A673 (cell line): Measurements from ENCODE around the gene FILIP1. TPM values are rescaled to one million over a fixed set of nuclear protein-coding genes. Genes with fewer than 3 reads are reported as not detected.

ENCODE experiments used
- BruUV-seq: library from RNA; stranded (reverse); fragments of 400-500 nt; replicated peaks from 2 replicates; lab custom pipeline; 2021; lab: Mats Ljungman, UMichigan
- CTCF ChIA-PET: fragments of 300-600 bp; sonication (Branson Sonifier 250); formaldehyde crosslinking; loops from one replicate; lab custom pipeline; 2022; ENCODE audit warnings: antibody characterized with exemption; lab: Charles Lee
- POLR2A ChIA-PET: fragments of 300-600 bp; sonication (Branson Sonifier 250); formaldehyde crosslinking; loops from one replicate; lab custom pipeline; 2022; ENCODE audit warnings: antibody characterized with exemption; ENCODE audit not compliant: low non-redundant PET; lab: Charles Lee
- DNase-seq: peaks from one replicate; pipeline ENCODE4 v3.0.0-alpha.2; 2015; ENCODE audit warnings: low spot score
- H3K27ac ChIP-seq: fragments of 200-600 bp; sonication (generic); 2 replicates; pipeline ENCODE4 v1.5.1; 2016; ENCODE audit warnings: mixed run types, low read depth, mild to moderate bottlenecking, mixed read lengths, antibody characterized with exemption, low read length; ENCODE audit not compliant: poor library complexity, severe bottlenecking
- H3K27me3 ChIP-seq: fragments of 200-600 bp; sonication (generic); replicated peaks from 2 replicates; pipeline ENCODE4 v1.6.1; 2017; ENCODE audit warnings: mixed run types, low read depth, mild to moderate bottlenecking, mixed read lengths, antibody characterized with exemption, low read length; ENCODE audit not compliant: insufficient read depth, poor library complexity
- H3K36me3 ChIP-seq: fragments of 200-600 bp; sonication (generic); 2 replicates; pipeline ENCODE4 v1.6.1; 2016; ENCODE audit warnings: mixed run types, mild to moderate bottlenecking, mixed read lengths, antibody characterized with exemption, low read length; ENCODE audit not compliant: insufficient read depth, poor library complexity, severe bottlenecking
- H3K4me1 ChIP-seq: fragments of 200-600 bp; sonication (generic); 2 replicates; pipeline ENCODE4 v1.6.1; 2017; ENCODE audit warnings: mixed run types, mild to moderate bottlenecking, mixed read lengths, antibody characterized with exemption, low read length; ENCODE audit not compliant: insufficient read depth, poor library complexity, severe bottlenecking
- H3K4me3 ChIP-seq: fragments of 200-600 bp; sonication (generic); 2 replicates; pipeline ENCODE4 v1.5.1; 2016; ENCODE audit warnings: low read depth, mixed run types, mild to moderate bottlenecking, mixed read lengths, low read length; ENCODE audit not compliant: poor library complexity, severe bottlenecking
- H3K9me3 ChIP-seq: fragments of 200-600 bp; sonication (generic); 2 replicates; pipeline ENCODE4 v1.6.1; 2016; ENCODE audit warnings: mixed run types, low read depth, mild to moderate bottlenecking, mixed read lengths, antibody characterized with exemption, low read length; ENCODE audit not compliant: poor library complexity, severe bottlenecking
- EZH2 ChIP-seq: fragments of 200-600 bp; sonication (generic); IDR thresholded peaks from 2 replicates; pipeline ENCODE4 v1.6.1; 2017; ENCODE audit warnings: borderline replicate concordance, low read depth, mild to moderate bottlenecking, mixed read lengths, antibody characterized with exemption, low read length; ENCODE audit not compliant: poor library complexity, severe bottlenecking
- intact Hi-C: fragments of 100-400 bp; cut with micrococcal nuclease; formaldehyde crosslinking; loops from one replicate; pipeline ENCODE4 v1.10.0; 2022; ENCODE audit not compliant: unreplicated experiment
- total RNA-seq: library from RNA; stranded (reverse); gene quantifications from 2 replicates; pipeline ENCODE4 v1.2.3, GENCODE V29; 2021
- TF ChIP-seq, protein P1 (sequence below): fragments of 300-800, 200-600 bp; sonication (generic); conservative IDR thresholded peaks from 2 replicates; pipeline ENCODE4 v1.5.1; 2017; ENCODE audit warnings: low read depth, mild to moderate bottlenecking, antibody characterized with exemption, low read length, moderate library complexity, mixed read lengths

FILIP1 gene
- total RNA-seq, 1 experiment from 2014 or later: 0.32 TPM

DNA sequence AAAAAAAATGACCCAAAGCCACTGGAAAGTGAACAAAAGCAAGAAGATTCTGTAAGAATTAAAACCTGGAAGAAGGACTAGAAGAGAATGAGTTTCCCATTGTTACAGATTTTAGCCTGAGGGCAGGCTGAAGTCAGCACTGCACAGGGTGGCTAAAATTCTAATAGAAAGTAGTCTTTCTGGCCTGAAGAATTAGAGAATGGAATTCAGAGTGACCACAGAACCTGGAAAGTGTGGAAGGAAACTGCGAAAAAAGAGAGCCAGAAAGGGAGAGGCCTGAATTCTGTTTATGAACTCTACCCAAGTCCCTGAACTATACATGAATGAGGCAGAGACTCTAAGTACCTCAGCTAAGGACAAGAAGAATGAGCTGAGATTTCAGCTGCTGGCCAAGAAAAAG, 38.9 kb upstream of the FILIP1 start:
- Histone ChIP-seq H3K27ac (no peak overlapping the region), H3K36me3 (no peaks in the 10 kb centered on the region), H3K4me3 (no peak overlapping the region), H3K27me3 (no peaks in the 10 kb centered on the region), H3K4me1 (no peaks in the 10 kb centered on the region), H3K9me3 (no peaks in the 10 kb centered on the region)
- POLR2A ChIA-PET: no interaction called here
- no peak for TF ChIP-seq EZH2
- TF ChIP-seq, protein P1, sequence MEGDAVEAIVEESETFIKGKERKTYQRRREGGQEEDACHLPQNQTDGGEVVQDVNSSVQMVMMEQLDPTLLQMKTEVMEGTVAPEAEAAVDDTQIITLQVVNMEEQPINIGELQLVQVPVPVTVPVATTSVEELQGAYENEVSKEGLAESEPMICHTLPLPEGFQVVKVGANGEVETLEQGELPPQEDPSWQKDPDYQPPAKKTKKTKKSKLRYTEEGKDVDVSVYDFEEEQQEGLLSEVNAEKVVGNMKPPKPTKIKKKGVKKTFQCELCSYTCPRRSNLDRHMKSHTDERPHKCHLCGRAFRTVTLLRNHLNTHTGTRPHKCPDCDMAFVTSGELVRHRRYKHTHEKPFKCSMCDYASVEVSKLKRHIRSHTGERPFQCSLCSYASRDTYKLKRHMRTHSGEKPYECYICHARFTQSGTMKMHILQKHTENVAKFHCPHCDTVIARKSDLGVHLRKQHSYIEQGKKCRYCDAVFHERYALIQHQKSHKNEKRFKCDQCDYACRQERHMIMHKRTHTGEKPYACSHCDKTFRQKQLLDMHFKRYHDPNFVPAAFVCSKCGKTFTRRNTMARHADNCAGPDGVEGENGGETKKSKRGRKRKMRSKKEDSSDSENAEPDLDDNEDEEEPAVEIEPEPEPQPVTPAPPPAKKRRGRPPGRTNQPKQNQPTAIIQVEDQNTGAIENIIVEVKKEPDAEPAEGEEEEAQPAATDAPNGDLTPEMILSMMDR: no peak
- intact Hi-C loops: no loop called here
- CTCF ChIA-PET: no interaction called here
- no peak for DNase-seq
- BruUV-seq: no TSS peak

DNA sequence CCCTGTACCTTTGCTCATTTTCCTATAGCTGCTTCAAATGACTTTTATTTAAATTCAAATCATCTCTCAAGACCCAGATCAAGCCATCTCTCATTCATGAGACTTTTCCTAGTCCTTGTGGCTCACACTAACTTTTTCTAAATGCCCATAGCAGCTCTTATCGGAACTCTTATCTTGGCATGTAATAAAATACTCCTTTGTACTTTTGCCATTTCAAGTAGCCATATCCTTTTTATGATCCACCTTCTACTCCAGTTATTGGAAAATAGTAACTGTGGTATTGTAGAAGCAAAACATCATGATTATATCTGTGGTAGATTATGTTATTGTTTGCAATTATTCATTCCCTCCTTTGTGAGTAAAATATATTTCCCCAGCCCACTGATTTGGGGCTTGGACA, 37.6 kb upstream of the FILIP1 start:
- no peaks in the 10 kb centered on the region for H3K4me1 ChIP-seq
- ChIA-PET CTCF (no interaction called here), POLR2A (no interaction called here)
- TF ChIP-seq EZH2: no peak
- TF ChIP-seq, protein P1: no peak
- no TSS peak for BruUV-seq
- H3K27ac ChIP-seq: no peak overlapping the region
- H3K36me3 ChIP-seq: no peaks in the 10 kb centered on the region
- no peak overlapping the region for H3K4me3 ChIP-seq
- intact Hi-C loops: no loop called here
- no peaks in the 10 kb centered on the region for H3K27me3 ChIP-seq
- DNase-seq: no peak
- no peaks in the 10 kb centered on the region for H3K9me3 ChIP-seq

DNA sequence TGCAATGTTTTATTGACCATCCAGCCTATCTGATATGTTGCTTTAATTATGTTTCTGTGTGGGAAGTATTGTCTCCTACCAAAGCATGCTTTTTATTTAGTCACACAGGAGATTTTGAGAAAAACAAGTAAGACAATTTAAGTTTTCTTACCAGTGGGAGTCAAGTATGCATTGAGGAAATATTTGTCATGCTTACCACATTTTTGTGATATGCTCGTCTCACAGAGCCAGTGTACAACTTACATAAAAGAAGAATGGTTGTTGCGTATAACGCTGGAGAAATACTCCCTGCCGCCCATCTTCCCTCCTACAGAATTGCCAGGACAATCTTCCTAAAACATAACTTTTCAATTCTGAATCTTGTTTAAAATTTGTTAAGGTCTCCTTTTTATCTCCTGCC, 37.1 kb upstream of the FILIP1 start:
- CTCF ChIA-PET: no interaction called here
- no peak overlapping the region for H3K4me3 ChIP-seq
- POLR2A ChIA-PET: no interaction called here
- no peaks in the 10 kb centered on the region for H3K4me1 ChIP-seq
- TF ChIP-seq EZH2: no peak
- TF ChIP-seq, protein P1: no peak
- BruUV-seq: no TSS peak
- intact Hi-C loops: no loop called here
- no peak for DNase-seq
- H3K27me3 ChIP-seq: no peaks in the 10 kb centered on the region
- H3K36me3 ChIP-seq: no peaks in the 10 kb centered on the region
- no peak overlapping the region for H3K27ac ChIP-seq
- no peaks in the 10 kb centered on the region for H3K9me3 ChIP-seq
